Measurements from ENCODE around the gene PALB2. TPM values are rescaled to one million over a fixed set of nuclear protein-coding genes. Genes with fewer than 3 reads are reported as not detected.

The PALB2 gene
- total and polyA plus RNA-seq, 2 of the 13 experiments (the other 11 are each of a cell fraction or from before 2014, with no cell fraction given) = 12.1 to 40.9 TPM

DNA sequence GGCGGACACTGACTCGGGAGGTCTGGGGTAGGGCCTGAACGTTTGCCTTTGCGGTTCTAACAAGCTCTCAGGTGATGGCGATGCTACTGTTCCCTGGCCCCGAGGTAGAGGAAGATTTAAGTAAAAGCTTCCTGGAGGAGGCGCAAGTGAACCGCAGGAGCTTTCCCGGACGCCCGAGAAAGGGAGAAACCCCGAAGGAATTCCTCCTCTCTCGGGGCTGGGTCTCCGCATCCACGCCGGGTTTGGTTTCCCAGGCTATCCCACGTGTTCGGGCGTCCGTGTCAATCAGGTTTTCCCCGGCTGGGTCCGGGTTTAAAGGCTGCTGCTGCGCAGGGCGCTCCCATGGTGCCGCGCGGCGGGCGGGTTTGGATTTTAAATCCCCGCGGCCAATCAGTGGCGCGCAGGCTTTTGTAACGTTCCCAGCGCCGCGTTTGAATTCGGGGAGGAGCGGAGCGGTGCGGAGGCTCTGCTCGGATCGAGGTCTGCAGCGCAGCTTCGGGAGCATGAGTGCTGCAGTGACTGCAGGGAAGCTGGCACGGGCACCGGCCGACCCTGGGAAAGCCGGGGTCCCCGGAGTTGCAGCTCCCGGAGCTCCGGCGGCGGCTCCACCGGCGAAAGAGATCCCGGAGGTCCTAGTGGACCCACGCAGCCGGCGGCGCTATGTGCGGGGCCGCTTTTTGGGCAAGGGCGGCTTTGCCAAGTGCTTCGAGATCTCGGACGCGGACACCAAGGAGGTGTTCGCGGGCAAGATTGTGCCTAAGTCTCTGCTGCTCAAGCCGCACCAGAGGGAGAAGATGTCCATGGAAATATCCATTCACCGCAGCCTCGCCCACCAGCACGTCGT lies 37.5 kb upstream of the PALB2 start, which contains the start of gene PLK1 (continued):
- TF ChIP-seq, protein P1, sequence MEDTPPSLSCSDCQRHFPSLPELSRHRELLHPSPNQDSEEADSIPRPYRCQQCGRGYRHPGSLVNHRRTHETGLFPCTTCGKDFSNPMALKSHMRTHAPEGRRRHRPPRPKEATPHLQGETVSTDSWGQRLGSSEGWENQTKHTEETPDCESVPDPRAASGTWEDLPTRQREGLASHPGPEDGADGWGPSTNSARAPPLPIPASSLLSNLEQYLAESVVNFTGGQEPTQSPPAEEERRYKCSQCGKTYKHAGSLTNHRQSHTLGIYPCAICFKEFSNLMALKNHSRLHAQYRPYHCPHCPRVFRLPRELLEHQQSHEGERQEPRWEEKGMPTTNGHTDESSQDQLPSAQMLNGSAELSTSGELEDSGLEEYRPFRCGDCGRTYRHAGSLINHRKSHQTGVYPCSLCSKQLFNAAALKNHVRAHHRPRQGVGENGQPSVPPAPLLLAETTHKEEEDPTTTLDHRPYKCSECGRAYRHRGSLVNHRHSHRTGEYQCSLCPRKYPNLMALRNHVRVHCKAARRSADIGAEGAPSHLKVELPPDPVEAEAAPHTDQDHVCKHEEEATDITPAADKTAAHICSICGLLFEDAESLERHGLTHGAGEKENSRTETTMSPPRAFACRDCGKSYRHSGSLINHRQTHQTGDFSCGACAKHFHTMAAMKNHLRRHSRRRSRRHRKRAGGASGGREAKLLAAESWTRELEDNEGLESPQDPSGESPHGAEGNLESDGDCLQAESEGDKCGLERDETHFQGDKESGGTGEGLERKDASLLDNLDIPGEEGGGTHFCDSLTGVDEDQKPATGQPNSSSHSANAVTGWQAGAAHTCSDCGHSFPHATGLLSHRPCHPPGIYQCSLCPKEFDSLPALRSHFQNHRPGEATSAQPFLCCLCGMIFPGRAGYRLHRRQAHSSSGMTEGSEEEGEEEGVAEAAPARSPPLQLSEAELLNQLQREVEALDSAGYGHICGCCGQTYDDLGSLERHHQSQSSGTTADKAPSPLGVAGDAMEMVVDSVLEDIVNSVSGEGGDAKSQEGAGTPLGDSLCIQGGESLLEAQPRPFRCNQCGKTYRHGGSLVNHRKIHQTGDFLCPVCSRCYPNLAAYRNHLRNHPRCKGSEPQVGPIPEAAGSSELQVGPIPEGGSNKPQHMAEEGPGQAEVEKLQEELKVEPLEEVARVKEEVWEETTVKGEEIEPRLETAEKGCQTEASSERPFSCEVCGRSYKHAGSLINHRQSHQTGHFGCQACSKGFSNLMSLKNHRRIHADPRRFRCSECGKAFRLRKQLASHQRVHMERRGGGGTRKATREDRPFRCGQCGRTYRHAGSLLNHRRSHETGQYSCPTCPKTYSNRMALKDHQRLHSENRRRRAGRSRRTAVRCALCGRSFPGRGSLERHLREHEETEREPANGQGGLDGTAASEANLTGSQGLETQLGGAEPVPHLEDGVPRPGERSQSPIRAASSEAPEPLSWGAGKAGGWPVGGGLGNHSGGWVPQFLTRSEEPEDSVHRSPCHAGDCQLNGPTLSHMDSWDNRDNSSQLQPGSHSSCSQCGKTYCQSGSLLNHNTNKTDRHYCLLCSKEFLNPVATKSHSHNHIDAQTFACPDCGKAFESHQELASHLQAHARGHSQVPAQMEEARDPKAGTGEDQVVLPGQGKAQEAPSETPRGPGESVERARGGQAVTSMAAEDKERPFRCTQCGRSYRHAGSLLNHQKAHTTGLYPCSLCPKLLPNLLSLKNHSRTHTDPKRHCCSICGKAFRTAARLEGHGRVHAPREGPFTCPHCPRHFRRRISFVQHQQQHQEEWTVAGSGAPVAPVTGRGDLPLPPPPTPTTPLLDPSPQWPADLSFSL (CRISPR knock-in tag; IDR thresholded peaks at IDR 0.05) = no peak
- no peak for TF ChIP-seq SRY (CRISPR knock-in tag; IDR thresholded peaks at IDR 0.05)
- TF ChIP-seq, protein P2, sequence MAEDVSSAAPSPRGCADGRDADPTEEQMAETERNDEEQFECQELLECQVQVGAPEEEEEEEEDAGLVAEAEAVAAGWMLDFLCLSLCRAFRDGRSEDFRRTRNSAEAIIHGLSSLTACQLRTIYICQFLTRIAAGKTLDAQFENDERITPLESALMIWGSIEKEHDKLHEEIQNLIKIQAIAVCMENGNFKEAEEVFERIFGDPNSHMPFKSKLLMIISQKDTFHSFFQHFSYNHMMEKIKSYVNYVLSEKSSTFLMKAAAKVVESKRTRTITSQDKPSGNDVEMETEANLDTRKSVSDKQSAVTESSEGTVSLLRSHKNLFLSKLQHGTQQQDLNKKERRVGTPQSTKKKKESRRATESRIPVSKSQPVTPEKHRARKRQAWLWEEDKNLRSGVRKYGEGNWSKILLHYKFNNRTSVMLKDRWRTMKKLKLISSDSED (CRISPR knock-in tag; IDR thresholded peaks at IDR 0.05) = peak; percentile 99
- TF ChIP-seq, protein P3, sequence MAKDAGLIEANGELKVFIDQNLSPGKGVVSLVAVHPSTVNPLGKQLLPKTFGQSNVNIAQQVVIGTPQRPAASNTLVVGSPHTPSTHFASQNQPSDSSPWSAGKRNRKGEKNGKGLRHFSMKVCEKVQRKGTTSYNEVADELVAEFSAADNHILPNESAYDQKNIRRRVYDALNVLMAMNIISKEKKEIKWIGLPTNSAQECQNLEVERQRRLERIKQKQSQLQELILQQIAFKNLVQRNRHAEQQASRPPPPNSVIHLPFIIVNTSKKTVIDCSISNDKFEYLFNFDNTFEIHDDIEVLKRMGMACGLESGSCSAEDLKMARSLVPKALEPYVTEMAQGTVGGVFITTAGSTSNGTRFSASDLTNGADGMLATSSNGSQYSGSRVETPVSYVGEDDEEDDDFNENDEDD (CRISPR knock-in tag; IDR thresholded peaks at IDR 0.05; ENCODE audit: borderline replicate concordance) = peak; percentile 100
- TF ChIP-seq, protein P4, sequence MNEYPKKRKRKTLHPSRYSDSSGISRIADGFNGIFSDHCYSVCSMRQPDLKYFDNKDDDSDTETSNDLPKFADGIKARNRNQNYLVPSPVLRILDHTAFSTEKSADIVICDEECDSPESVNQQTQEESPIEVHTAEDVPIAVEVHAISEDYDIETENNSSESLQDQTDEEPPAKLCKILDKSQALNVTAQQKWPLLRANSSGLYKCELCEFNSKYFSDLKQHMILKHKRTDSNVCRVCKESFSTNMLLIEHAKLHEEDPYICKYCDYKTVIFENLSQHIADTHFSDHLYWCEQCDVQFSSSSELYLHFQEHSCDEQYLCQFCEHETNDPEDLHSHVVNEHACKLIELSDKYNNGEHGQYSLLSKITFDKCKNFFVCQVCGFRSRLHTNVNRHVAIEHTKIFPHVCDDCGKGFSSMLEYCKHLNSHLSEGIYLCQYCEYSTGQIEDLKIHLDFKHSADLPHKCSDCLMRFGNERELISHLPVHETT (CRISPR knock-in tag; conservative IDR thresholded peaks at IDR 0.05) = peak; percentile 50
- peak; percentile 100 for TF ChIP-seq THYN1 (CRISPR knock-in tag; IDR thresholded peaks at IDR 0.05; ENCODE audit: borderline replicate concordance, low read depth)
- TF ChIP-seq ZSCAN25 (CRISPR knock-in tag; IDR thresholded peaks at IDR 0.05) = peak; percentile 64; the same call in 1 of the 2 replicates
- TF ChIP-seq BRCA1 (CRISPR knock-in tag; IDR thresholded peaks at IDR 0.05) = no peak; the same call in 1 of the 2 replicates
- TF ChIP-seq, protein P5, sequence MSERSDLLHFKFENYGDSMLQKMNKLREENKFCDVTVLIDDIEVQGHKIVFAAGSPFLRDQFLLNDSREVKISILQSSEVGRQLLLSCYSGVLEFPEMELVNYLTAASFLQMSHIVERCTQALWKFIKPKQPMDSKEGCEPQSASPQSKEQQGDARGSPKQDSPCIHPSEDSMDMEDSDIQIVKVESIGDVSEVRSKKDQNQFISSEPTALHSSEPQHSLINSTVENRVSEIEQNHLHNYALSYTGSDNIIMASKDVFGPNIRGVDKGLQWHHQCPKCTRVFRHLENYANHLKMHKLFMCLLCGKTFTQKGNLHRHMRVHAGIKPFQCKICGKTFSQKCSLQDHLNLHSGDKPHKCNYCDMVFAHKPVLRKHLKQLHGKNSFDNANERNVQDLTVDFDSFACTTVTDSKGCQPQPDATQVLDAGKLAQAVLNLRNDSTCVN (CRISPR knock-in tag; IDR thresholded peaks at IDR 0.05; ENCODE audit: borderline replicate concordance) = peak; percentile 56; the same call in 1 of the 2 replicates
- peak; percentile 99 for TF ChIP-seq KMT2A (CRISPR knock-in tag; IDR thresholded peaks at IDR 0.05)
- no peak; the same call in 1 of the 2 replicates for TF ChIP-seq NFIB (CRISPR knock-in tag; IDR thresholded peaks at IDR 0.05; ENCODE audit: borderline replicate concordance)
- peak; percentile 92; the same call in 1 of the 2 replicates for TF ChIP-seq ZSCAN9 (CRISPR knock-in tag; IDR thresholded peaks at IDR 0.05; ENCODE audit: borderline replicate concordance)
- no peak for TF ChIP-seq KLF13 (CRISPR knock-in tag; IDR thresholded peaks at IDR 0.05)
- TF ChIP-seq ZNF709 (CRISPR knock-in tag; IDR thresholded peaks at IDR 0.05) = peak; percentile 31; the same call in 1 of the 2 replicates

Measured in HepG2 (cell line).